ENCODE results near the gene CACNA2D2. TPM values are rescaled to one million over a fixed set of nuclear protein-coding genes. Genes with fewer than 3 reads are reported as not detected.

Gene CACNA2D2
- total and polyA plus RNA-seq, 2 of the 8 experiments (the other 6 are each of a cell fraction or from before 2014, with no cell fraction given): 14.1 to 25.0 TPM

- no peak overlapping the region for H3K14ac ChIP-seq (ENCODE audit: insufficient read length)
- H3K27ac ChIP-seq (ENCODE audit: low read depth, low read length): no peak overlapping the region
- no peaks in the 10 kb centered on the region for H3K36me3 ChIP-seq (ENCODE audit: control insufficient read depth in 2 of 4, insufficient read depth in 4 of 4, low read length in 3 of 4)
- no peak overlapping the region; the same call in 1 of the 2 replicates for H3K18ac ChIP-seq (ENCODE audit: extremely low read depth, low read length)
- CTCF ChIA-PET (ENCODE audit: partially characterized antibody): interaction anchor here (1.1 to 1.2 kb wide), 2 partner anchors 177 to 191 kb away, joined by 3 to 4 read pairs; no protein-coding TSS in a partner anchor
- H2AK5ac ChIP-seq (ENCODE audit: low read depth, low read length): no peak overlapping the region
- POLR2A ChIA-PET (ENCODE audit: partially characterized antibody): interaction anchor here (0.7 to 1.2 kb wide), 4 partner anchors 23 to 196 kb away, joined by 3 to 4 read pairs (median 3); partner anchors contain the start of gene HEMK1
- no peak overlapping the region for H3K4ac ChIP-seq (replicated peaks; ENCODE audit: insufficient read length, low read depth, low read length)
- H3K27me3 ChIP-seq (replicated peaks in 1 of 4; ENCODE audit: control insufficient read depth in 3 of 4, extremely low read depth in 1 of 4, insufficient read depth in 3 of 4, low read length in 3 of 4): no peaks in the 10 kb centered on the region; a peak in 2 of 7 replicates
- no peak overlapping the region for H3K23ac ChIP-seq (ENCODE audit: insufficient read length)
- DNase-seq (ENCODE audit: low read depth in 1 of 2, low spot score in 2 of 2) (no peak), FAIRE-seq (peak; percentile 45)
- 0 out of 8 replicates have a peak overlapping the region, but pooled peaks of 1 of the 4 experiments have one; percentile 6 for H3K4me3 ChIP-seq (ENCODE audit: extremely low read depth in 1 of 4, insufficient read depth in 2 of 4, low read depth in 3 of 4, low read length in 4 of 4)
- H3K9ac ChIP-seq (replicated peaks in 1 of 4; ENCODE audit: extremely low read depth in 1 of 4, low read depth in 3 of 4, low read length in 3 of 4): no peak overlapping the region
- H3K9me3 ChIP-seq (ENCODE audit: insufficient read depth in 2 of 2, low read depth in 1 of 2, low read length in 1 of 2): no peaks in the 10 kb centered on the region
- WGBS, 2 experiments (ENCODE audit: extremely low coverage in 1 of 2, insufficient coverage in 1 of 2, insufficient read length in 1 of 2, insufficient replicate concordance in 2 of 2, low coverage in 1 of 2, low lambda C conversion rate in 2 of 2, missing lambda C conversion rate in 1 of 2): 55% methylated on average over 8 of the region's 12 CpGs; no CpG with 5 or more reads in 1 of the 2 experiments
- 0 out of 2 replicates have a peak, but pooled peaks cover 2% of the 10 kb centered on the region for H3K23me2 ChIP-seq (ENCODE audit: low read depth, low read length)
- no peak overlapping the region for H4K8ac ChIP-seq (ENCODE audit: extremely low read depth, insufficient read depth, low read length)
- H2BK20ac ChIP-seq (ENCODE audit: low read length): 0 out of 2 replicates have a peak overlapping the region, but pooled peaks have one; percentile 61
- peaks cover 0 to 32% (median 22%) of the 10 kb centered on the region in 4 experiments; a peak in 6 of 7 replicates for H3K4me1 ChIP-seq (replicated peaks in 1 of 4; ENCODE audit: control insufficient read depth in 3 of 4, insufficient read depth in 4 of 4, low read length in 3 of 4)
- peak overlapping the region; percentile 98 for H2BK12ac ChIP-seq (ENCODE audit: low read depth, low read length)
- H3K4me2 ChIP-seq (ENCODE audit: insufficient read depth in 1 of 2, low read depth in 2 of 2, low read length in 2 of 2): no peak overlapping the region; a peak in 2 of 4 replicates
- H4K5ac ChIP-seq (ENCODE audit: insufficient read length, low read depth, low read length): no peak overlapping the region
- H2BK120ac ChIP-seq (replicated peaks; ENCODE audit: low read depth, low read length): peak overlapping the region; percentile 28
- peak overlapping the region; percentile 72 for H4K91ac ChIP-seq (replicated peaks; ENCODE audit: insufficient read length, low read length)
- 0 out of 2 replicates have a peak, but pooled peaks cover under 1% of the 10 kb centered on the region for H3K79me1 ChIP-seq (ENCODE audit: low read depth, low read length)
- H4K20me1 ChIP-seq (replicated peaks in 1 of 2; ENCODE audit: control insufficient read depth in 1 of 2, insufficient read depth in 2 of 2, low read length in 2 of 2): peaks cover 0 to 2% of the 10 kb centered on the region in 2 experiments
- peak overlapping the region; percentile 61; the same call in 1 of the 2 replicates for H2BK15ac ChIP-seq (ENCODE audit: low read length)
- H2BK5ac ChIP-seq (ENCODE audit: low read depth, low read length): peak overlapping the region; percentile 87; the same call in 1 of the 2 replicates
- H3K79me2 ChIP-seq (ENCODE audit: control insufficient read depth in 1 of 2, insufficient read depth in 2 of 2, low read length in 2 of 2): no peaks in the 10 kb centered on the region
- peak overlapping the region; percentile 25 for H3K56ac ChIP-seq (replicated peaks; ENCODE audit: insufficient read length, low read depth, low read length)
- H2AFZ ChIP-seq (ENCODE audit: low read length): no peak overlapping the region
- TF ChIP-seq CBX8 (IDR thresholded peaks at IDR 0.05; ENCODE audit: borderline replicate concordance, low read depth, low read length): no peak
- TF ChIP-seq ASH2L (IDR thresholded peaks at IDR 0.05; ENCODE audit: low read length): no peak
- no peak for TF ChIP-seq TAF1 (IDR thresholded peaks at IDR 0.05; ENCODE audit: low read depth, low read length)
These were observed 130.0 kb downstream of the CACNA2D2 start for GRCh38 chr3:50373146-50374051.

Measured in H1 (cell line).